ENCODE results near the gene NPHS1. TPM values are rescaled to one million over a fixed set of nuclear protein-coding genes. Genes with fewer than 3 reads are reported as not detected.

The NPHS1 gene
- total and polyA plus RNA-seq, 4 donors = under 0.01 TPM; not detected in 3

DNA sequence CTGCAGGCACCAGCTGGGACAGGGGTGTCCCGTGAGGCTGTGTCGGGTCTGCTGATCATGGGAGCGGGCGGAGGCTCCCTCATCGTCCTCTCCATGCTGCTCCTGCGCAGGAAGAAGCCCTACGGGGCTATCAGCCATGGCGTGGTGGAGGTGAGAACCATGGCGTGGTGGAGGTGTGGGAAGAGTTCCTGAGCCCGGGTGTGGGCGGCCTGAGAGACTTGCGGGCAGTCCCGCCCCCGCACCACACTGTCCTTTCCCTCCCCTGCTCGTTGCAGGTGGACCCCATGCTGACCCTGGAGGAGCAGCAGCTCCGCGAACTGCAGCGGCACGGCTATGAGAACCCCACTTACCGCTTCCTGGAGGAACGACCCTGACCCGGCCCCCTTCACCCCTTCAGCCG lies 26.8 kb upstream of the NPHS1 start:
- 36% methylated on average over 23 of the region's 23 CpGs for WGBS
- no peak overlapping the region for H3K9ac ChIP-seq (ENCODE audit: low read depth in 1 of 2, low read length in 2 of 2)
- no peak for TF ChIP-seq FOXA1 (IDR thresholded peaks at IDR 0.05)
- TF ChIP-seq, protein P1, sequence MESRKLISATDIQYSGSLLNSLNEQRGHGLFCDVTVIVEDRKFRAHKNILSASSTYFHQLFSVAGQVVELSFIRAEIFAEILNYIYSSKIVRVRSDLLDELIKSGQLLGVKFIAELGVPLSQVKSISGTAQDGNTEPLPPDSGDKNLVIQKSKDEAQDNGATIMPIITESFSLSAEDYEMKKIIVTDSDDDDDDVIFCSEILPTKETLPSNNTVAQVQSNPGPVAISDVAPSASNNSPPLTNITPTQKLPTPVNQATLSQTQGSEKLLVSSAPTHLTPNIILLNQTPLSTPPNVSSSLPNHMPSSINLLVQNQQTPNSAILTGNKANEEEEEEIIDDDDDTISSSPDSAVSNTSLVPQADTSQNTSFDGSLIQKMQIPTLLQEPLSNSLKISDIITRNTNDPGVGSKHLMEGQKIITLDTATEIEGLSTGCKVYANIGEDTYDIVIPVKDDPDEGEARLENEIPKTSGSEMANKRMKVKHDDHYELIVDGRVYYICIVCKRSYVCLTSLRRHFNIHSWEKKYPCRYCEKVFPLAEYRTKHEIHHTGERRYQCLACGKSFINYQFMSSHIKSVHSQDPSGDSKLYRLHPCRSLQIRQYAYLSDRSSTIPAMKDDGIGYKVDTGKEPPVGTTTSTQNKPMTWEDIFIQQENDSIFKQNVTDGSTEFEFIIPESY (IDR thresholded peaks at IDR 0.05) = no peak
- TF ChIP-seq SP1 (IDR thresholded peaks at IDR 0.05) = no peak
- H3K27me3 ChIP-seq (ENCODE audit: control insufficient read depth in 4 of 4, insufficient read depth in 4 of 4, low read length in 3 of 4) = no peaks in the 10 kb centered on the region
- H3K9me3 ChIP-seq (ENCODE audit: control insufficient read depth in 4 of 4, low read length in 3 of 4) = no peaks in the 10 kb centered on the region
- no peaks in the 10 kb centered on the region for H3K36me3 ChIP-seq (ENCODE audit: control insufficient read depth in 4 of 4, insufficient read depth in 3 of 4, low read depth in 1 of 4, low read length in 3 of 4)
- DNase-seq (ENCODE audit: low spot score) = no peak
- peaks cover 0 to 2% (median 0%) of the 10 kb centered on the region in 4 donors for H3K4me1 ChIP-seq (ENCODE audit: control insufficient read depth in 4 of 4, insufficient read depth in 4 of 4, low read length in 3 of 4)
- H3K27ac ChIP-seq (ENCODE audit: low read depth in 1 of 2, low read length in 2 of 2) = no peak overlapping the region
- no peak overlapping the region for H3K4me3 ChIP-seq (ENCODE audit: low read depth in 1 of 3, low read length in 3 of 3)

DNA sequence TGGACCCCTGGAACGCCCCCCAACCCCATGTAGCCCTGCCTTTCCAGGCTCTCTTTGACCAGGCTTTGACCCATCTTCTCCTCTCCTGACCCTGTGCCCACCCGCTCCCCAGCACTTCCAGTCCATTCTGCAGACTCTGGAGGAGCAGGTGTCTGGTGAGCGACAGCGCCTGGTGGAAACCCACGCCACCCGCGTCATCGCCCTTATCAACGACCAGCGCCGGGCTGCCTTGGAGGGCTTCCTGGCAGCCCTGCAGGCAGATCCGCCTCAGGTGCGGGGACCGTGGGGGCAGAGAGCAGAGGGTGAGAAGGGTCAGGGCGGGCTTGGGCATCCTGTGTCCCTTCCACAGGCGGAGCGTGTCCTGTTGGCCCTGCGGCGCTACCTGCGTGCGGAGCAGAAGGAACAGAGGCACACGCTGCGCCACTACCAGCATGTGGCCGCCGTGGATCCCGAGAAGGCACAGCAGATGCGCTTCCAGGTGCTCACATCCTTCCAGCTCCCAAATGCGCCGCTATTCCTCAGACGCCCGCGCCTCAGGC lies 22.2 kb upstream of the NPHS1 start:
- Histone ChIP-seq H3K4me1 (ENCODE audit: control insufficient read depth in 4 of 4, insufficient read depth in 4 of 4, low read length in 3 of 4) (peaks cover 0 to 5% (median 4%) of the 10 kb centered on the region in 4 donors), H3K27ac (ENCODE audit: low read depth in 1 of 2, low read length in 2 of 2) (no peak overlapping the region), H3K27me3 (ENCODE audit: control insufficient read depth in 4 of 4, insufficient read depth in 4 of 4, low read length in 3 of 4) (peaks cover 0 to 3% (median 1%) of the 10 kb centered on the region in 4 donors), H3K4me3 (ENCODE audit: low read depth in 1 of 3, low read length in 3 of 3) (no peak overlapping the region), H3K9me3 (ENCODE audit: control insufficient read depth in 4 of 4, low read length in 3 of 4) (no peaks in the 10 kb centered on the region), H3K36me3 (ENCODE audit: control insufficient read depth in 4 of 4, insufficient read depth in 3 of 4, low read depth in 1 of 4, low read length in 3 of 4) (no peaks in the 10 kb centered on the region), H3K9ac (ENCODE audit: low read depth in 1 of 2, low read length in 2 of 2) (no peak overlapping the region)
- DNase-seq (ENCODE audit: low spot score) = no peak
- 89% methylated on average over 32 of the region's 32 CpGs for WGBS
- TF ChIP-seq, protein P2, sequence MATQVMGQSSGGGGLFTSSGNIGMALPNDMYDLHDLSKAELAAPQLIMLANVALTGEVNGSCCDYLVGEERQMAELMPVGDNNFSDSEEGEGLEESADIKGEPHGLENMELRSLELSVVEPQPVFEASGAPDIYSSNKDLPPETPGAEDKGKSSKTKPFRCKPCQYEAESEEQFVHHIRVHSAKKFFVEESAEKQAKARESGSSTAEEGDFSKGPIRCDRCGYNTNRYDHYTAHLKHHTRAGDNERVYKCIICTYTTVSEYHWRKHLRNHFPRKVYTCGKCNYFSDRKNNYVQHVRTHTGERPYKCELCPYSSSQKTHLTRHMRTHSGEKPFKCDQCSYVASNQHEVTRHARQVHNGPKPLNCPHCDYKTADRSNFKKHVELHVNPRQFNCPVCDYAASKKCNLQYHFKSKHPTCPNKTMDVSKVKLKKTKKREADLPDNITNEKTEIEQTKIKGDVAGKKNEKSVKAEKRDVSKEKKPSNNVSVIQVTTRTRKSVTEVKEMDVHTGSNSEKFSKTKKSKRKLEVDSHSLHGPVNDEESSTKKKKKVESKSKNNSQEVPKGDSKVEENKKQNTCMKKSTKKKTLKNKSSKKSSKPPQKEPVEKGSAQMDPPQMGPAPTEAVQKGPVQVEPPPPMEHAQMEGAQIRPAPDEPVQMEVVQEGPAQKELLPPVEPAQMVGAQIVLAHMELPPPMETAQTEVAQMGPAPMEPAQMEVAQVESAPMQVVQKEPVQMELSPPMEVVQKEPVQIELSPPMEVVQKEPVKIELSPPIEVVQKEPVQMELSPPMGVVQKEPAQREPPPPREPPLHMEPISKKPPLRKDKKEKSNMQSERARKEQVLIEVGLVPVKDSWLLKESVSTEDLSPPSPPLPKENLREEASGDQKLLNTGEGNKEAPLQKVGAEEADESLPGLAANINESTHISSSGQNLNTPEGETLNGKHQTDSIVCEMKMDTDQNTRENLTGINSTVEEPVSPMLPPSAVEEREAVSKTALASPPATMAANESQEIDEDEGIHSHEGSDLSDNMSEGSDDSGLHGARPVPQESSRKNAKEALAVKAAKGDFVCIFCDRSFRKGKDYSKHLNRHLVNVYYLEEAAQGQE (IDR thresholded peaks at IDR 0.05) = no peak

DNA sequence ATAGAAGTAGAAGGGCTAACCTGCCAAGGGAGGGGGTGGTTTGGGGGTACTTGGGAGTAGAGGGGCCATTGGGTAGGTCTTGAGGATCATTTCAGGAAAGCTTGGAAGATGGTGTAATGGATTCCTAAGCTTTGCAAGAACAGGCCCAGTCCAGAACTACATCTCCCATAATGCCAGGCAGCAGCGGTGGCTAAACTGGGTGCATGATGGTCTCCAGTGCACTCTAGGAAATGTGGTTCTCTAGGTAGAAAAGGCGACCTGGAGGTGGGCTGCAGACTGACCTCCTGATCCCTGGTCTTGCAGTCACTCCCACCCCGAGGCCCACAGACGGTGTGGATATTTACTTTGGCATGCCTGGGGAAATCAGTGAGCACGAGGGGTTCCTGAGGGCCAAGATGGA lies 19.9 kb upstream of the NPHS1 start:
- H3K9me3 ChIP-seq (ENCODE audit: control insufficient read depth in 4 of 4, low read length in 3 of 4) = no peaks in the 10 kb centered on the region
- H3K4me3 ChIP-seq (ENCODE audit: low read depth in 1 of 3, low read length in 3 of 3) = no peak overlapping the region
- peaks cover 0 to 3% (median 2%) of the 10 kb centered on the region in 4 donors for H3K27me3 ChIP-seq (ENCODE audit: control insufficient read depth in 4 of 4, insufficient read depth in 4 of 4, low read length in 3 of 4)
- WGBS = 69% methylated on average over 5 of the region's 5 CpGs
- peaks cover 3 to 17% (median 10%) of the 10 kb centered on the region in 4 donors for H3K4me1 ChIP-seq (ENCODE audit: control insufficient read depth in 4 of 4, insufficient read depth in 4 of 4, low read length in 3 of 4)
- no peak overlapping the region for H3K27ac ChIP-seq (ENCODE audit: low read depth in 1 of 2, low read length in 2 of 2)
- no peaks in the 10 kb centered on the region for H3K36me3 ChIP-seq (ENCODE audit: control insufficient read depth in 4 of 4, insufficient read depth in 3 of 4, low read depth in 1 of 4, low read length in 3 of 4)
- TF ChIP-seq, protein P2 (IDR thresholded peaks at IDR 0.05) = no peak
- TF ChIP-seq YY1 (IDR thresholded peaks at IDR 0.05) (no peak), TAF1 (conservative IDR thresholded peaks at IDR 0.05) (no peak), JUND (IDR thresholded peaks at IDR 0.05) (no peak), RXRA (IDR thresholded peaks at IDR 0.05) (no peak), HNF4G (IDR thresholded peaks at IDR 0.05) (no peak), FOXA2 (IDR thresholded peaks at IDR 0.05) (no peak), EGR1 (IDR thresholded peaks at IDR 0.05; ENCODE audit: low read depth in 2 of 2) (no peak), HNF4A (conservative IDR thresholded peaks at IDR 0.05) (no peak), NR2F2 (IDR thresholded peaks at IDR 0.05) (no peak)
- TF ChIP-seq, protein P3, sequence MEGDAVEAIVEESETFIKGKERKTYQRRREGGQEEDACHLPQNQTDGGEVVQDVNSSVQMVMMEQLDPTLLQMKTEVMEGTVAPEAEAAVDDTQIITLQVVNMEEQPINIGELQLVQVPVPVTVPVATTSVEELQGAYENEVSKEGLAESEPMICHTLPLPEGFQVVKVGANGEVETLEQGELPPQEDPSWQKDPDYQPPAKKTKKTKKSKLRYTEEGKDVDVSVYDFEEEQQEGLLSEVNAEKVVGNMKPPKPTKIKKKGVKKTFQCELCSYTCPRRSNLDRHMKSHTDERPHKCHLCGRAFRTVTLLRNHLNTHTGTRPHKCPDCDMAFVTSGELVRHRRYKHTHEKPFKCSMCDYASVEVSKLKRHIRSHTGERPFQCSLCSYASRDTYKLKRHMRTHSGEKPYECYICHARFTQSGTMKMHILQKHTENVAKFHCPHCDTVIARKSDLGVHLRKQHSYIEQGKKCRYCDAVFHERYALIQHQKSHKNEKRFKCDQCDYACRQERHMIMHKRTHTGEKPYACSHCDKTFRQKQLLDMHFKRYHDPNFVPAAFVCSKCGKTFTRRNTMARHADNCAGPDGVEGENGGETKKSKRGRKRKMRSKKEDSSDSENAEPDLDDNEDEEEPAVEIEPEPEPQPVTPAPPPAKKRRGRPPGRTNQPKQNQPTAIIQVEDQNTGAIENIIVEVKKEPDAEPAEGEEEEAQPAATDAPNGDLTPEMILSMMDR (IDR thresholded peaks at IDR 0.05; ENCODE audit: low read depth, low read length, missing input control) = no peak
- no peak overlapping the region for H3K9ac ChIP-seq (ENCODE audit: low read depth in 1 of 2, low read length in 2 of 2)
- no peak for DNase-seq (ENCODE audit: low spot score)

Measured in liver (tissue), 9 donors.